ENCODE measurements around the gene SPAG7. TPM values are rescaled to one million over a fixed set of nuclear protein-coding genes. Genes with fewer than 3 reads are reported as not detected.

SPAG7 gene
- polyA plus RNA-seq, 4 donors, result 97.2 to 111 (median 106) TPM

DNA sequence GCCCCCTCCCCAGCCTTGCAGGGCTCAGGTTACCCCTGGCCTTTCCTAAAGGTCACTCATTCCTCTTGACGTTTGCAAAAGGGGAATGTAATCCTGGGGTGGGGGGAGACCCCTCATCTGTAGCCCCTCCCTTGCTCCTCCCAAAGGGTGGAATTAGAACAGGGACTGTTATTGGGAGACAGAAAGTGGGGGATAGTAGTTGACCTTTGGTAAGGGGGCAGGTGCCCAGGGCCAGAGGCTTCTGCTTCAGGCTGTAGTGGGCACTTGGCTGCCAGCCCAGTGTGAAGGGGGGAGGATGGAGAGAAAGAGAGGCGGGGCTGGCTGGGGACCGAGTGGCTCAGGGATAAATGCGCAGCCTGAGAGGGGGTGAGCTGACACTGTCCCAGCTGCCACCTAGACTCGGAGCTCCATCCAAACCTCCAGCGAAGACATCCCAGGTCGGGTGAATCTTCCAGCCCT lies 16.8 kb downstream of the SPAG7 start, which contains the start of gene ENO3:
Gene ENO3 (plus strand): TSS at position 374 of the 459 bp plus-strand sequence. CDS start 711 bp downstream, outside the sequence.
- DNase-seq (ENCODE audit: low read depth in 4 of 4, low spot score in 2 of 4), result no peak

DNA sequence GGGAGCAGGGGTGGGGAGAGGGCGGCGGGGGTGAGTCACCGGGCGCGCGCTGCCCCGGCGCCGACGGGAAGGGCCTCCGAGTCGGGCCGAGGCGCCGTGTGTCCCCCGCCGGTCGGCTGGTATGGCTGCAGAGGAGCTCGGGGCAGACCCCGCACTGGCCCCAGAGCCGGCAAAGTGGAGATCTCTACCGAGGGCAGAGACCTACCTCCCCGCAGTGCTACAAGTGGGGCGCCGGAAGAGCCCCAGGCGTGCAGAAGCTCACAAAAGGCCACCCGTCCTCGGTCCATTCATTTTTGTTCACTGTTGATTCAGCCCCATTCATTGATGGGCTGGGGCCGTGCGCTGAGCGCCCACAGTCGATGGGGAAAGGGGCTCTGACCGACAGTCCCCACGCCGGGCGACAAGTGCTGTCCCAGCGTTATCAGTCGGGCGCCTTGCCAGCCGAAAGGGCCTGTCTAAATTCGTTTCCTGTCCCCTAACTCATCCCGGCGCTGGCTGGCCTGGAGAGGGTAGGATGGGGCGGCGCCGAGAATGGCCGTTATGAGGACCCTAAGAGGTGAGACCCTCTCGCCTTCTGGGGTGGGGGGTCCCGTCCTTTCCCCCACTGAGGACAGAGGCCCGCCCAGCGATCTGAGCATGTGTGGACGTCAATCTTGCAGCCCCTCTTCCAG lies 17.4 kb downstream of the SPAG7 start:
- DNase-seq (ENCODE audit: low read depth in 4 of 4, low spot score in 2 of 4), result no peak

DNA sequence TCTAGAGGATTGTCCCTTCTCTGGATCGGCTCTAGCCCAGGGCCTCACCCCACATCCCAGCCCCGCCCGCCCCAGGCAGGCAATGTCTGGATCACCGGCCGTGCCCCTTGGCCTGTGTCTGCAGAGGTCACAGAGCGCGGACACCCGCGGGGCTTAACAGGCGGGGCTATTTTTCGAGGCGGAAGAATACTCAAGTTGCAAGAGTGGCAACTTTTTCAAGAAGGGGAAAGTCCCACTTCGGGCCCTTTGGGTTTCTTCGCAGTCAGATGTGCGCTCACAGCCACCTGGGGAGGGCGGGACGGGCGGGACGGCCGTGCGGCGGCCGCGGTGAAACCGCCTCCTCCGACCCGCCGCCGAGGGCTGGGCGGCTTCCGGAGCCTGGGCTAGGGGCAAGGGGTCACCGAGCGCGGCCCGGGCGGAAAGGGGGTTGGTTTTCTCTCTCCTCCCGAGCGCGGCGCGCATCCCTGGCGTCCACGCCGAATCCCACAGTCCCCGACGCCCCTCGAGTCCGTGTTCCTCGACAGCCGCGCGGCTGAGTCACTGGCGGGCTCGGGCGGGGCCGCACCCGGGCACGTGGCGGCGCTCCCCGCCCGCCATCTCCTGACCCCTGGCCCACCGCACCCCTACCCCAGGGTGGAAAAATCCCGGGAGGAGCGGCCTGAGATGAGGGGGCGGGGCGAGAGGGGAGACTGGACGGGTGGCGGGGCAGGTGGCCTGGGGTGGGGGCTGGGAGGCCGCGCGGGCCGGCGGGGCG lies 18.1 kb downstream of the SPAG7 start:
- DNase-seq (ENCODE audit: low read depth in 4 of 4, low spot score in 2 of 4), result peak in 1 of 4 donors; percentile 40

DNA sequence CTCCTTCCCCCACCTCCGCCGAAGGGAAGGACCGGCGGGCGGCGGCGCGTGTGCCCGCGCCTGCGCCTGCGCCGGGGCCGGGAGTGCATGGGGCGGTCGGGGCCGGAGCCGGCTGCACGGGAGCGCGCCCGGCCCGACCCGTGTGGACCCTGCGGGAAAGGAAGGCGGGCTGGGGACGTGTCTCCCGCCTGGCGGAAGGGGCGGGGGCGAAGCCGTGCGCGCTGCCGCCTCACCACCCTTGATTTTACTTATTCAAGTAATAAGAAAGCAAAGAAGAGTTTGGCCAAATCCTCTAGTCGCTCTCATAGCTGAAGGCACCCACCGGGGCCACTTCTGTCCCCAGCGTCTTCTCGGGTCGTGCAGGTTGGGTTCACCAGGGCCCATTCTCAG lies 18.7 kb downstream of the SPAG7 start:
- DNase-seq (ENCODE audit: low read depth in 4 of 4, low spot score in 2 of 4), result peak in 1 of 4 donors; percentile 77

DNA sequence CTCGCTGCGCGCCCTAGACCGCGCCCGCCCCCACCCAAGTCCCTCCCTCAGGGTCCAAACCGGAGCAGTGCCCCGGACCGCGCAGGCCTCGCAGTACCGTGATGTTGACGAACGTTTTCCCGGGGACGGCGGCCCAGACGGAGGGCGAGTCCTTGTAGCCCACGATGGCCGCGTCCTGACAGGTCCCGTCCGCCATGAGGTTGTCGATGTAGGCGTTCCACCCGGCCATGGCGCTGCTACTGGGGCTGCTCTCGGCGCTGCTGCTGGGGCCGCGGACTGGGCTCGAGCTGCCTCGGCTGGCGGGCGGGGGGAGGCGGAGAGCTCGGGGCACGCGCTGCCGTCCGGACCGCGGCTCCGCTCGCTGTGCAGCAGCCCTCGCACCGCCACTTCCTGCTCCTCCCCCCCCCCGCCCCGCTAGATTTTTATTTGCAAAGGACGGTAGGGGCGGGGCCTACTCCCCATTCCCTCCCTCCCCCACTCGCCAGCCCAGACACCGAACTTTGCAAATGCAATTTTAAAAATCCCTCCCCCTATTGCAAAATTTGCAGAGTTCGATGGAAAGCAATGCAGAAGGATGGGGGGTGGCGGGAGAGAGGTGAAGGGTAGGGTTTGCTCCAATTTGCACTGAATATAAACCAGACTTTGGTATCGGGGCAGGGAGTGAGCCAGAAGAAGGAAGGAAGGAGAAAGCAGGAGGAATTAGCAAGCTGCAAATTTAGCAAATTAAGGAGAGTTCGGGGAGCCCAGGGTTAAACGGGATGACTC lies 19.3 kb downstream of the SPAG7 start, which contains the start of gene PFN1:
Gene PFN1 (minus strand): TSS at position 365 of the 765 bp plus-strand sequence. CDS start 136 bp downstream, at position 229.
- peak in 3 of 4 donors; percentile 82 to 91 (median 83) for DNase-seq (ENCODE audit: low read depth in 4 of 4, low spot score in 2 of 4)

DNA sequence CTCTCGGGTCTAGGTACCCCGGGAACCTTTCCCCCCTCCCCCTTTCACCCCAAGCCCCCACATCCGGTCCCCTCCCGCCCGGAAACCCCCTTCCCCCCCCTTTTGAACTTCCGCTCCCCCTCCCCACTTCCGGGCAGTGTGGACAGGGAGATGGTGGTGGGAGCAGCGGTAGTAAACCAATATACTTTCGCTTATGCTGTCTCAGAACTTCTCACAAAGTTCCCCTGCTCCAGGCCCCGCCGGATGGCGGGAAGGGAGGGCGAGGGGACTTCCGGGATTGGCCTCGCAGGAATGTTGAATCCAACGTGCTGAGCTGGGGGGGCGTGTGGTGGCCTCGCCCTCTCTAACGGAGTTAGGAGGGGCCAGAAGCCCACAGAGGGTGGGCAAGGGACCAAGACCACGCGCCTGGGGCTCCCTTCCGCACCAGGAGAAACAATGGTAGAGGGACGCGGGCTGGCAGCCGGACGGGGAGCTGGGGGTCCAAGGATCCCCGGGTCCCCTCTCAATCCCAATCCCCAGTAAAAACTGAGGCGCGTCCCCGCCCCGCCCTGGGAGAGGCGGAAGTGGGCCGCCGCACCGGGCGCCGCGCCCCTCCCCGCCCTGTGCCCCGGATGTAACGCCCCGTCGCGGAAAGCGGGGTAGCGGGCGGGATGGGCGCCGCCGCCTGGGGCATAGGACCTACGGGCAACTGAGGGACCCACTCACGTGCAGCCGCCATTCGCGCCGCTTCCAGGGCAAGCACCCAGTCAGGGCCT lies 20.0 kb downstream of the SPAG7 start:
- peak in 1 of 4 donors; percentile 53 for DNase-seq (ENCODE audit: low read depth in 4 of 4, low spot score in 2 of 4)

DNA sequence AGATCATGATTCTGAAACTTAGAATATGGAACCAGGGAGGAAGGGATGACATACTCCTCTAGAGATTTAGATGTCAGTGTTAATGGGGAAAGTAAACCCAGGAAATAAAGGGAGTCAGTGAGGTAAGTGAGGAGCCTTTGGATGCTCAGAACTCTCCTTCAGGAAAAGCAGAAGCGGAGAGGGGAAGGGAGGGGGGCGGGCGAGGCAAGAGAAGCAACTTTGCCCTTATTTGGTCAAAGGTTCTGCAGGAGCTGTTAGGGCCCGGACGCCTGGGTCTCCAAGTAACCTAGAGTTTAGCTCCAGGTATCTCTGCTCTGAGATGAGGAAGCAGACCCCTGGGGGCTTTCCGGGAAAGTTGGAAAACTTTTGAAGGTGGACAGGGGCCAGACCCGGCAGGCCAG lies 20.6 kb downstream of the SPAG7 start:
- no peak for DNase-seq (ENCODE audit: low read depth in 4 of 4, low spot score in 2 of 4)

DNA sequence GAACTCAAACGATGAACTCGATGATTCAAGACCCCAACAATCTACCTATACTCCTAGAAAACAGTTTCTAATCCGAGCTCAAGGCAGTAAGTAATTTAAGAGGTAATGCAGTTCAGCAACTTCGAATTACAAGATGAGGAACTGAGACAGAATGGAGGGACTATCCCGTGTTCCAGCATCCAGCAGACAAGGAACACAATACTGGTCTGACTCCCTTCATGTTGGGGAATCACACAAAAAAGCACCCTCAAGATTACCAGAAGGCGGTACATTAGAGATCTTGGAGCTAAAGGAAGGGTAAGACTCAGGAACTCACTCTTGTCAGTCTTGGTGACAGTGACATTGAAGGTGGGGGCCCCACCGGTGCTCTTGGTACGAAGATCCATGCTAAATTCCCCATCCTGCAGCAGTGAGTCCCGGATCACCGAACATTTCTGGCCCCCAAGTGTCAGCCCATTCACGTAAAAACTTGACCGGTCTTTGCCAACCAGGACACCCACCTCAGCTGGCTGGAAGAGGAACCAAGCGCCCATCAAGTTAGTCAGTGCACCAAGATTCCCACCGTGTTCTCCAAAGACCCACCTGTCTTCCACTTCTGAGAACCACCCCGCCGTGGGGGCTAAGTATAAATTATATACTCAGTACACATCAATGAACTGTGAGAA lies 21.2 kb downstream of the SPAG7 start:
- no peak for DNase-seq (ENCODE audit: low read depth in 4 of 4, low spot score in 2 of 4)

DNA sequence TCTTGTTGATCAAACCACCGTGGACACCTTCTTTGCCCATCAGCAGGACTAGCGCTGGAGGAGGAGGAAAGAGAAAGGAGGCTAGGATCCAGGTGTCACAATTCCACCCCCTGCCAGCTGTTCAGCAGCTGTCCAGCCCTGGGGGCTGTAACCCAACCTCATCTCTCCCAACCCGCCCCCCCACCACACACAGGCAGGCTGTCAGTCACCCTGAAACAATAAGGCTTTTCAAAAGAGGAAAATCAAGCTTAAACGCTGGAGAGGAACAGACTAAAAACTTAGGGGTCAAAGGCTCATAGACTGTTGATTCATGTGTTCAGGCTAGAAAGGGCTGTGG lies 21.7 kb downstream of the SPAG7 start:
- no peak for DNase-seq (ENCODE audit: low read depth in 4 of 4, low spot score in 2 of 4)

DNA sequence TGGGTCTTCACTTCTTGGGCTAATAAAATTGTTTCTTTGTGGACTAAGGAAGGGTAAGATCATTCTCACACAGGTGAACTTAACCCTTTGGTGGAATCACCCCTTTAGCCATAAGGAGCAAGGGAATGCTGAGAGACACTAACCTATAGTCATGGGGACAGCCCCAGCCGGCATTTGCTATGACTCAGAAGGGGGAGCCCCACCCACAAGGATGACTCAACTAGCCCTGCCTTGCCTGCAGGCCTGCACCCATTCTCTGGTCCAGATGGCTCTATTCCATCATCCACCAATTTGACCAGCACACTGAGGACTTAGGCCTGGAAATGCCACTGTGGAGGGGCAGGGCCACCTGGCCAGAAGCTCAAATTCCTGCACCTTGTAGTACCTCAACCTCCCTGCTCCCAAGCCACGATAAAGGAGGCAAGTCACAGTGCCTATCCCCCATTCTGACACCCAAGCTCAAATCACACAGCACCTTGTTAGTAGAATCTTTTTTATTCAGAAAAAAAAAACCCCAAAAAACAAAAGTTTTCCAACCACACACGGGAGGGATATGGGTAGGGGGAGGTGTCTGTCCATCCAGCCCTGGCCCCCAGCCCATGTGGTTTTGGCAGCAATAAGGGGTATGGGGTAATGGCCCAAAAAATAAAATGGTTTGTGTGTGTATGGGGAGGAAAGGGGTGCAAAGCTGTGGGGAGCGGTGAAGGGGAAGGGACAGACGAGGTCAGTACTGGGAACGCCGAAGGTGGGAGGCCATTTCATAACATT lies 22.3 kb downstream of the SPAG7 start:
- DNase-seq (ENCODE audit: low read depth in 4 of 4, low spot score in 2 of 4), result no peak

DNA sequence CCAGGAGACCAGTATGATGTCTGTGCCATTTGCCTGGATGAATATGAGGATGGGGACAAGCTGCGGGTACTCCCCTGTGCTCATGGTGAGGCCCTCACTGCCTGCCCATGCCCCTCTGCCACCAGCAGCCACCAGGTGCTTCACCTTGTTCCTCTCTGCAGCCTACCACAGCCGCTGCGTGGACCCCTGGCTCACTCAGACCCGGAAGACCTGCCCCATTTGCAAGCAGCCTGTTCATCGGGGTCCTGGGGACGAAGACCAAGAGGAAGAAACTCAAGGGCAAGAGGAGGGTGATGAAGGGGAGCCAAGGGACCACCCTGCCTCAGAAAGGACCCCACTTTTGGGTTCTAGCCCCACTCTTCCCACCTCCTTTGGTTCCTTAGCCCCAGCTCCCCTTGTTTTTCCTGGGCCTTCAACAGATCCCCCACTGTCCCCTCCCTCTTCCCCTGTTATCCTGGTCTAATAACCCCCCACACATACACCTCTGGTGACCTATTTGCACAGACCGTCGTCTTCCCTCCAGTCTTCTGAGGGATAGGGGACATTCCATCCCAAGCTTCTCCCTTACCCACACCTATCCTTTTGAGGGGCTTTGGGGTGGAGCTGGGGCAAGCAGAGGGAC lies 23.0 kb downstream of the SPAG7 start:
- DNase-seq (ENCODE audit: low read depth in 4 of 4, low spot score in 2 of 4), result no peak

DNA sequence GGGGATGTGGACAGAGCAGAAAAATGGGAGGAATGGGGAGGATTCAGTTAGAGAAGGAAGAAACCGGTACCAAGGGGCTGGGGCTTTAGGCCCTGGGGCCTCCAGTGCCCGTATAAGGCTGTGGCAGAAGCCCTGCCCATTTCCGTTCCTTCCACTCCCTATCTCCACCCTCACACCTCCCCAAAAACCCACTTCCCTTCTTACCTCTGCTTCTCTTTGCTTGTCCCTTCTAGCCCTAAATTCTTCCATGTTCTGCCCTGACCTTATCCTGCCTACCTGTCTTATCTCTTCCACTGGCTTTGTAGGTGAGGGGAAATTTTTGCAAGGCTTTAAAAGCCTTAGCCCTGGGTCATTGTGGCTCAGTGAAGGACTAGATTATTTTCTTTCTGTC lies 23.5 kb downstream of the SPAG7 start:
- no peak for DNase-seq (ENCODE audit: low read depth in 4 of 4, low spot score in 2 of 4)

DNA sequence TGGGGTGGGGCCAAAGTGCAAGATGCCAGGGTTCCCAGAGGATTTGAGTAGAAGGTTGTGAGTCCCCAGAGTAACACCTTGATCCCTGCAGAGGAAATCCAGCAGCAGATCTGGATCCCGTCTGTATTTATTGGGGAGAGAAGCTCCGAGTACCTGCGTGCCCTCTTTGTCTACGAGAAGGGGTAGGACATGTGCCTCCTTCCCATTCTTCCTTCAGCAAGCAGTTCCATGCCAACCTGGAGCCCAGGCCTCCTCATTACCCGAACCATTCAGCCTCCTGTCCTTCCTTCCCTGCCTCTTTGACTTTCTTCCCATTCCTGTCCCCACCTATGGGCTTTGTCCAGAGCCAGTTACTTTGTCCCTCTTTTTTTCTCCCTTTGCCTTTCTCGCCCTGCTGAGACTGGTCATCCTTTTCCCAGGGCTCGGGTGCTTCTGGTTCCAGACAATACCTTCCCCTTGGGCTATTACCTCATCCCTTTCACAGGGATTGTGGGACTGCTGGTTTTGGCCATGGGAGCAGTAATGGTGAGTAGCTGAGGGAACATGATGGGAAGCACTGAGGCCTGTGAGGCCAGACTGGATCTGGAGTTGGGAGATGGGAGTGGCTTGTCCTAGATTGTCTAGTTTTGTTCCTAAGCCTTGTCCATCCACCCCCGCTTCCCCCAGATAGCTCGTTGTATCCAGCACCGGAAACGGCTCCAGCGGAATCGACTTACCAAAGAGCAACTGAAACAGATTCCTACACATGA lies 24.7 kb downstream of the SPAG7 start:
- no peak for DNase-seq (ENCODE audit: low read depth in 4 of 4, low spot score in 2 of 4)

DNA sequence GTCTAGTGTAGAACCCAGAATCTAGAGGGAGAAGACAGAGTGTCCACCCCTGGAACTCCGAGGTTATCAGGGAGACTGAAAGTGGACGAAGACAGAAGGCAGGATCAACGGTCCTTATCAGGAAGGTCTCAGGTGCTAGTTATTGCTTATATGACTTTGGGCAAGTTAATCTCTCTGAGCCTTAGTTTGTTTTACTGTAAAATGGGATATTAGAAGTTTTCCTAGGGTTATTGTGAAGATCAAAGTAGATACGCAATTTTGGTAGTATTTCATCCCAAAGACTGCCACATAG lies 26.4 kb downstream of the SPAG7 start:
- no peak for DNase-seq (ENCODE audit: low read depth in 4 of 4, low spot score in 2 of 4)

DNA sequence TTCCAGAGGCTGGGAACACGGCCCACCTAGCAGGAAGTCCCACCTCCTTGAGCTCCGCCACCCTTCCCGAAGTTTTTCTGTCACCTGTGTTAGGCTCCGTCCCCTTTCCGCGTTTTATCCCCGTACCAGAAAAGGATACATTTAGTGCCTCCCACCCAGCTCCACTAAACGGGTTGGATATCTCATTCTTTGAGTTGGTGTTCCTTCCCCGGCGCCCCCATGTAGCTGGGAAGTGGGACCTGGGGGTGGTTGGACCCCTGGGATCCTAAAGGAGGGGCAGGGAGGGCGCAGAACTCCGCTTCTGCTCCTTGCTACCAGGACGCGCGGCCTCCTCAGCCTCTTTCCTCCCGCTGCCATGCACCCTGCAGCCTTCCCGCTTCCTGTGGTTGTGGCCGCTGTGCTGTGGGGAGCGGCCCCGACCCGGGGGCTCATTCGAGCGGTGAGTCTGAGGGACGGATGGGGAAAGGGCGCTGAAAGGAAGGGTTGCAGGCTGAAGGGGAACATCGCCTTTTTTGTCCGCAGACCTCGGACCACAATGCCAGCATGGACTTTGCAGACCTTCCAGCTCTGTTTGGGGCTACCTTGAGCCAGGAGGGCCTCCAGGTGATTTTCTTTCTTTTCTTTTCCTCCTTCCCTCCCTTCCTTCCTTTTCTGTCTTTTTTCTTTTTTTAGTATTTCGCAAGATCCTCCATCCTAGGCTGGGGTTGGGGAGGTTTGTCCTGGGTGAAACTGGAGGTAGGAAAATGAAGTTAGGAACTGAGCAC lies 26.9 kb downstream of the SPAG7 start:
- DNase-seq (ENCODE audit: low read depth in 4 of 4, low spot score in 2 of 4), result no peak

DNA sequence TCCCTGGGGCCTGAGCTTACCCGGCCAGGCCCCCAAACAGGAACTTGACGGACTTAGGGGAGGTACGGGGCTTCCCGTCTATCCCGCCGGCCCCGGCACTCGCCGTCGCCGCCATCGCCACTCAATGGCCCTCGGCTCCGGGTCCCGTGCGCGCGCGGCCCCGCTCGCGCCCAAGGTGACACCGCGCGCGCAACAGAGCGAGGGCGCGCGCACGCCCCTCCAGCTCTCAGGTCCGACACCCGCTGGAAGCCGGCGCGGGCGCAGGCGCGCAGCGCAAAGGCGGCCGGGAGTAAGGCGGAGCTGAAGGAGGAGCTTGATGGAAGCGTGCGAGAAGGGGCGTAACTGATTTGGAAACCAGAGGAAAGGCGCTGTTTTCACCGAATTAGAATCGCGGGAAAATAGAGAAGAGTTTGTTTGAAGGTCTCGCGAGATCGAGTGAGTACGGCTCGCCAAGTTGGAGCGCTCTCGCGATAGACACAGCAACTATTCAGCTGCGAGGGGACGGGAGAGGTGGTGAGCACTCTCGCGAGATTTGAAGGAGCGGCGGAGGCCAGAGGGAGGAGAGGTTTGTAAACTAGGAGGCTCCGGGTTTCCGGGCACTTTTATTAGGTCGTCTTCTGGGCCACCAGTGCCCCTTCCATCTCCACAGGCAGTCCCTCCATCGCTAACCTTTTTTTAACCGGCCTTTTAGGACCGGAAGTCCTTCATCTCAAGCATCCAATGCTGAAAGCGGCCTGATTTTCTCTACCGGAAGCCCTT lies 27.6 kb downstream of the SPAG7 start, which contains the start of the genes RNF167 and SLC25A11:
Gene RNF167 (plus strand): TSS at position 473 of the 759 bp plus-strand sequence. CDS start 642 bp downstream, outside the sequence.
Gene SLC25A11 (minus strand): TSS at position 251 of the 759 bp plus-strand sequence. CDS start 136 bp downstream, at position 115.
- DNase-seq (ENCODE audit: low read depth in 4 of 4, low spot score in 2 of 4), result peak; percentile 98 to 99 (median 99)

DNA sequence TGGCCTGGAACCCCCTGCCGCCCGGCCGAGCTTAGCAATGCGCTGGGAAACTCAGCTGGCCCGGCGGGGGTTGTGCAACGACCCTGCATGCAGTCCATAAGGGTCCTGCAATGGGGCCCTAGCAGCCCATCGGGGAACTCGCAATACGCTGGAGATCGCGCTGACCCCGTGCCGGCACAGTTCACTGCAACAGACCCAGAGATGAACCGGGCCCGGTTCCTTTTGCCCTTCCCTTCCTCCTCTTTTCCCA lies 28.1 kb downstream of the SPAG7 start:
- no peak for DNase-seq (ENCODE audit: low read depth in 4 of 4, low spot score in 2 of 4)
